GM23338 (cell line): ENCODE results near the gene NFIB. TPM values are rescaled to one million over a fixed set of nuclear protein-coding genes. Genes with fewer than 3 reads are reported as not detected.
A peak's percentile ranks its signal among the peaks of the same experiment; 100 is the strongest.

Source experiments
- ATAC-seq: fragments of 200-7000 bp; cut with Tn5 transposase; 3 replicates; pipeline ENCODE4 v1.9.1; 2020
- DNase-seq: peaks from one replicate; pipeline ENCODE4 v3.0.0-alpha.2; 2015; ENCODE audit warnings: low spot score
- H2AFZ ChIP-seq: fragments of 200-600 bp; sonication (generic); 2 replicates; pipeline ENCODE4 v1.8.0; 2016; ENCODE audit warnings: antibody characterized with exemption, mild to moderate bottlenecking, moderate library complexity
- H3F3A ChIP-seq: fragments of 200-600 bp; sonication (generic); replicated peaks from 2 replicates; pipeline ENCODE4 v1.8.0; 2017; ENCODE audit warnings: antibody characterized with exemption, mixed run types, low read depth
- H3K27ac ChIP-seq: fragments of 200-600 bp; sonication (generic); 2 replicates; pipeline ENCODE4 v1.6.1; 2016; ENCODE audit warnings: low read depth
- H3K27me3 ChIP-seq: fragments of 200-600 bp; sonication (generic); 2 replicates; pipeline ENCODE4 v1.8.0; 2016; ENCODE audit warnings: mild to moderate bottlenecking, mixed run types, moderate library complexity; ENCODE audit not compliant: insufficient read depth
- H3K36me3 ChIP-seq: fragments of 200-600 bp; sonication (generic); 2 replicates; pipeline ENCODE4 v1.8.0; 2016; ENCODE audit warnings: mild to moderate bottlenecking; ENCODE audit not compliant: insufficient read depth
- H3K4me1 ChIP-seq: fragments of 200-600 bp; sonication (generic); 2 replicates; pipeline ENCODE4 v1.8.0; 2016; ENCODE audit warnings: mild to moderate bottlenecking, moderate library complexity; ENCODE audit not compliant: insufficient read depth
- H3K4me2 ChIP-seq: fragments of 200-600 bp; sonication (generic); 2 replicates; pipeline ENCODE4 v1.7.1; 2017; ENCODE audit warnings: mixed run types
- H3K4me3 ChIP-seq: fragments of 200-600 bp; sonication (generic); 2 replicates; pipeline ENCODE4 v1.6.1; 2016; ENCODE audit warnings: mixed run types
- H3K79me2 ChIP-seq: fragments of 200-600 bp; sonication (generic); replicated peaks from 2 replicates; pipeline ENCODE4 v1.8.0; 2017; ENCODE audit warnings: mild to moderate bottlenecking; ENCODE audit not compliant: insufficient read depth
- H3K9me2 ChIP-seq: fragments of 200-600 bp; sonication (generic); 2 replicates; pipeline ENCODE4 v1.8.0; 2017; ENCODE audit not compliant: insufficient read depth
- H4K20me1 ChIP-seq: fragments of 200-600 bp; sonication (generic); replicated peaks from 2 replicates; pipeline ENCODE4 v1.8.0; 2017; ENCODE audit warnings: mild to moderate bottlenecking; ENCODE audit not compliant: insufficient read depth
- H3K27ac Mint-ChIP-seq: 2 replicates; pipeline ENCODE4 v1.8.0; 2020; ENCODE audit warnings: inconsistent platforms, mild to moderate bottlenecking, moderate library complexity, mixed read lengths
- H3K27me3 Mint-ChIP-seq: 3 replicates; pipeline ENCODE4 v1.8.0; 2022; ENCODE audit warnings: low read depth, mild to moderate bottlenecking, moderate library complexity, mixed read lengths, inconsistent platforms; ENCODE audit not compliant: insufficient read depth, poor library complexity
- H3K36me3 Mint-ChIP-seq: 3 replicates; pipeline ENCODE4 v1.8.0; 2021; ENCODE audit warnings: low read depth, mild to moderate bottlenecking, inconsistent platforms, moderate library complexity, mixed read lengths
- H3K4me1 Mint-ChIP-seq: 3 replicates; pipeline ENCODE4 v1.8.0; 2020; ENCODE audit warnings: mild to moderate bottlenecking, inconsistent platforms, mixed read lengths
- H3K4me3 Mint-ChIP-seq: 3 replicates; pipeline ENCODE4 v1.8.0; 2021; ENCODE audit warnings: moderate library complexity, mild to moderate bottlenecking, inconsistent platforms, mixed read lengths
- H3K9me3 Mint-ChIP-seq: 3 replicates; pipeline ENCODE4 v1.8.0; 2020; ENCODE audit warnings: moderate library complexity, mild to moderate bottlenecking, inconsistent platforms, mixed read lengths
- CREB1 ChIP-seq: fragments of 250-450 bp; sonication (Bioruptor Pico); IDR thresholded peaks from 2 replicates; pipeline ENCODE4 v1.5.0; 2020; ENCODE audit warnings: low read depth, mild to moderate bottlenecking, moderate library complexity
- CTCF ChIP-seq, 2 experiments: fragments of 200-600 bp in 1 of 2; sonication (generic) in 1 of 2; conservative IDR thresholded peaks; 2 replicates each; pipeline versions ENCODE4 v1.5.1 to v1.6.1; 2016 to 2017; ENCODE audit warnings: antibody characterized with exemption in 2 of 2, low read depth in 2 of 2, mild to moderate bottlenecking in 2 of 2, moderate library complexity in 1 of 2
- ETS1 ChIP-seq: IDR thresholded peaks from 2 replicates; pipeline ENCODE4 v1.6.1; 2016; ENCODE audit warnings: antibody characterized with exemption
- EZH2 ChIP-seq: fragments of 200-600 bp; sonication (generic); IDR thresholded peaks from one replicate; pipeline ENCODE4 v1.8.0; 2017; ENCODE audit warnings: antibody characterized with exemption, mild to moderate bottlenecking, low read depth; ENCODE audit not compliant: unreplicated experiment
- EZH2phosphoT487 ChIP-seq: fragments of 200-600 bp; sonication (generic); IDR thresholded peaks from one replicate; pipeline ENCODE4 v1.8.1; 2018; ENCODE audit warnings: antibody characterized with exemption; ENCODE audit not compliant: unreplicated experiment
- NANOG ChIP-seq: IDR thresholded peaks from 2 replicates; pipeline ENCODE4 v1.6.1; 2016; ENCODE audit warnings: antibody characterized with exemption, borderline replicate concordance
- POLR2AphosphoS5 ChIP-seq: IDR thresholded peaks from 2 replicates; pipeline ENCODE4 v1.6.1; 2016; ENCODE audit warnings: antibody characterized with exemption, low read depth
- REST ChIP-seq: IDR thresholded peaks from one replicate; pipeline ENCODE4 v1.6.1; 2018; ENCODE audit warnings: antibody characterized with exemption; ENCODE audit not compliant: unreplicated experiment
- ZNF462 ChIP-seq: fragments of 250-450 bp; sonication (Bioruptor Pico); IDR thresholded peaks from 2 replicates; pipeline ENCODE4 v1.5.0; 2020; ENCODE audit warnings: mild to moderate bottlenecking, moderate library complexity
- polyA plus RNA-seq: library from polyadenylated mRNA; unstranded; fragments of >200 nt; fragmentation: Nextera tagmentation; extraction: Ambion mirVana; gene quantifications from 2 replicates; pipeline ENCODE4 v1.2.1, GENCODE V29; 2016
- total RNA-seq: library from RNA; depleted of rRNA; stranded (reverse); fragments of >200 nt; shearing (Covaris generic); gene quantifications from 2 replicates; pipeline ENCODE4 v1.2.3, GENCODE V29; 2014

Gene NFIB
- total and polyA plus RNA-seq, 2 experiments from 2014 or later = 3.9 to 4.7 TPM

GRCh38 chr9:14099737-14100136 is 214.2 kb downstream of the NFIB start (continued):
- TF ChIP-seq NANOG (no peak), EZH2phosphoT487 (no peak), POLR2AphosphoS5 (no peak), REST (no peak), CREB1 (CRISPR knock-in tag) (no peak)

GRCh38 chr9:14098486-14099180 is 215.3 kb downstream of the NFIB start:
- Histone ChIP-seq H3K4me1 (peaks cover 39% of the 10 kb centered on the region), H3K4me3 (no peak overlapping the region), H4K20me1 (no peaks in the 10 kb centered on the region), H2AFZ (no peak overlapping the region), H3K9me2 (no peaks in the 10 kb centered on the region), H3K4me2 (no peak overlapping the region), H3F3A (no peaks in the 10 kb centered on the region), H3K27ac (no peak overlapping the region), H3K36me3 (no peaks in the 10 kb centered on the region), H3K79me2 (no peaks in the 10 kb centered on the region), H3K27me3 (no peaks in the 10 kb centered on the region)
- Mint-ChIP-seq H3K27me3 (no peaks in the 10 kb centered on the region), H3K4me1 (peaks cover 56% of the 10 kb centered on the region), H3K9me3 (no peaks in the 10 kb centered on the region; the same call in 2 of the 3 replicates), H3K36me3 (no peaks in the 10 kb centered on the region), H3K27ac (peak overlapping the region; percentile 23; the same call in 1 of the 2 replicates), H3K4me3 (no peak overlapping the region)
- DNase-seq = no peak
- ATAC-seq = no peak
- TF ChIP-seq POLR2AphosphoS5 (no peak), CTCF (conservative IDR thresholded peaks at IDR 0.05; ENCODE audit: low read depth in 2 of 2) (no peak), ZNF462 (CRISPR knock-in tag) (no peak), ETS1 (no peak), CREB1 (CRISPR knock-in tag) (no peak), EZH2 (no peak), NANOG (no peak), EZH2phosphoT487 (no peak)
